Measurements from ENCODE around the gene SPTBN1.

Gene SPTBN1

DNA sequence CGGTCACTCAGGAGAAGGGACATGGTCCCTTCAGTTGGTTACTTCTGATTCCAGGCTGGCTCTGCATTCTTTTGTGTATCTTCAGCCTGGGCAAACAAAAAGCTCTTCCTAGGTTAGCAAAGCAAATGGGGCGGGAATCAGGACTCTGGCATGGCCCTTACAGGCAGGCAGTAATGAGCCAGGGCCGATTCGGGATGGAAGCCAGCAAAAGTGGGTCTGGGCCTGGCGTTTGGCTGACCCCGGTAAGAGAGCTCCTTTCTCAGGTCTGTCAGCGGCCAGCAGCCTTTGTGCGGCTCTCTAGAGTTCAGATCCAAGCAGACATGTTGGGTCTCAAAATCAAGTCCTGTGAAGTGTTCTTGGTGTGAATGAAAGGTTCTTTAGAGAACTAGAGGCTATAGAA, 185.9 kb downstream of the SPTBN1 start:
- TF ChIP-seq FOXP2 (optimal IDR thresholded peaks at IDR 0.05; ENCODE audit: control extremely low read depth, extremely low read length, insufficient read depth) (no peak), EZH2 (IDR thresholded peaks at IDR 0.05) (no peak), POLR2AphosphoS5 (IDR thresholded peaks at IDR 0.05; ENCODE audit: borderline replicate concordance, low read depth, low read length) (no peak)
- Histone ChIP-seq H3K36me3 (ENCODE audit: insufficient read depth, low read length) (peaks cover 56% of the 10 kb centered on the region), H3K9me3 (ENCODE audit: low read depth, low read length) (no peaks in the 10 kb centered on the region), H3K9ac (ENCODE audit: insufficient read length) (no peak overlapping the region), H3K4me3 (no peak overlapping the region), H3K27ac (no peak overlapping the region)
- no peak for DNase-seq (ENCODE audit: low read depth, low spot score)

DNA sequence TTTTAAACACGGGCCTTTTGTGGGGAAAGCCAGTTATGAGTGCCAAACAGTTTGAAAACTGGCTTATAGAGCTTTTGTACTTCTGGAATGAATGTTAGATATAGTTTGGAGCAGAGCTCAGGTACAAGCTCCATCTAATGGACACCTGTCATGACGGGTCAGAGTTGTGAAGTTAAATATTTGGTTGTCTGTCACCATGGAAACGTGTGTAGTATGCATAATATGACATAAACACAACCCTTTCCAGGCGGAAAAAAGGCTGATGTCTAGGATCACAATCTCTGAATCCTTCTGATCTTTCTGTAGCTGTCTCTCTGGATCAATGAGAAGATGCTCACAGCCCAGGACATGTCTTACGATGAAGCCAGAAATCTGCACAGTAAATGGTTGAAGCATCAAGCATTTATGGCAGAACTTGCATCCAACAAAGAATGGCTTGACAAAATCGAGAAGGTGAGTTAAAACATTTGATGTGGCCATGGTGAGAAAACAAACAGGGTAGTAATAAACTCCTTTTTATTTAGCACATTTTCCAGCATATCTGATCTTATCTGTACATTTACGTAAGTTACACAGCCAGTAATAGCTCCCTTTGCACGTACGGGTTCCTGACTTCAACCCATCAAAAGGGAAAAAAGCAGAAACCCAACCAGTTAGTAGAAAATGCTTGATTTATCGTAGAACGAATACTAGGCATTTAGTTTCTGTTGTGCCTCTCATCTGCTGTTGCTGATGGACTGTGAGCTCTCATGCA, 186.7 kb downstream of the SPTBN1 start:
- Histone ChIP-seq H3K4me3 (no peak overlapping the region), H3K9ac (ENCODE audit: insufficient read length) (no peak overlapping the region), H3K36me3 (ENCODE audit: insufficient read depth, low read length) (peaks cover 62% of the 10 kb centered on the region), H3K27ac (no peak overlapping the region), H3K9me3 (ENCODE audit: low read depth, low read length) (no peaks in the 10 kb centered on the region)
- no peak for DNase-seq (ENCODE audit: low read depth, low spot score)
- TF ChIP-seq FOXP2 (optimal IDR thresholded peaks at IDR 0.05; ENCODE audit: control extremely low read depth, extremely low read length, insufficient read depth), result no peak
- no peak for TF ChIP-seq EZH2 (IDR thresholded peaks at IDR 0.05)
- TF ChIP-seq POLR2AphosphoS5 (IDR thresholded peaks at IDR 0.05; ENCODE audit: borderline replicate concordance, low read depth, low read length), result no peak

DNA sequence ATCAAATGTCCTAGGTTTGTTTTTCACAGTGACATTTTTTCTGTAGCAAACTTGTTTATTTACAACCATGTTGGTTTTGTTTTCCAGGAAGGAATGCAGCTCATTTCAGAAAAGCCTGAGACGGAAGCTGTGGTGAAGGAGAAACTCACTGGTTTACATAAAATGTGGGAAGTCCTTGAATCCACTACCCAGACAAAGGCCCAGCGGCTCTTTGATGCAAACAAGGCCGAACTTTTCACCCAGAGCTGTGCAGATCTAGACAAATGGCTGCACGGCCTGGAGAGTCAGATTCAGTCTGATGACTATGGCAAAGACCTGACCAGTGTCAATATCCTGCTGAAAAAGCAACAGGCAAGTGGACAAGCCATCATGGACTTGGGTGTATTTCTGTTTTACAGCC, 188.1 kb downstream of the SPTBN1 start:
- no peak overlapping the region for H3K4me3 ChIP-seq
- H3K9me3 ChIP-seq (ENCODE audit: low read depth, low read length), result no peaks in the 10 kb centered on the region
- H3K36me3 ChIP-seq (ENCODE audit: insufficient read depth, low read length), result peaks cover 64% of the 10 kb centered on the region
- TF ChIP-seq EZH2 (IDR thresholded peaks at IDR 0.05) (no peak), FOXP2 (optimal IDR thresholded peaks at IDR 0.05; ENCODE audit: control extremely low read depth, extremely low read length, insufficient read depth) (no peak), POLR2AphosphoS5 (IDR thresholded peaks at IDR 0.05; ENCODE audit: borderline replicate concordance, low read depth, low read length) (no peak)
- no peak for DNase-seq (ENCODE audit: low read depth, low spot score)
- H3K27ac ChIP-seq, result no peak overlapping the region
- no peak overlapping the region for H3K9ac ChIP-seq (ENCODE audit: insufficient read length)

DNA sequence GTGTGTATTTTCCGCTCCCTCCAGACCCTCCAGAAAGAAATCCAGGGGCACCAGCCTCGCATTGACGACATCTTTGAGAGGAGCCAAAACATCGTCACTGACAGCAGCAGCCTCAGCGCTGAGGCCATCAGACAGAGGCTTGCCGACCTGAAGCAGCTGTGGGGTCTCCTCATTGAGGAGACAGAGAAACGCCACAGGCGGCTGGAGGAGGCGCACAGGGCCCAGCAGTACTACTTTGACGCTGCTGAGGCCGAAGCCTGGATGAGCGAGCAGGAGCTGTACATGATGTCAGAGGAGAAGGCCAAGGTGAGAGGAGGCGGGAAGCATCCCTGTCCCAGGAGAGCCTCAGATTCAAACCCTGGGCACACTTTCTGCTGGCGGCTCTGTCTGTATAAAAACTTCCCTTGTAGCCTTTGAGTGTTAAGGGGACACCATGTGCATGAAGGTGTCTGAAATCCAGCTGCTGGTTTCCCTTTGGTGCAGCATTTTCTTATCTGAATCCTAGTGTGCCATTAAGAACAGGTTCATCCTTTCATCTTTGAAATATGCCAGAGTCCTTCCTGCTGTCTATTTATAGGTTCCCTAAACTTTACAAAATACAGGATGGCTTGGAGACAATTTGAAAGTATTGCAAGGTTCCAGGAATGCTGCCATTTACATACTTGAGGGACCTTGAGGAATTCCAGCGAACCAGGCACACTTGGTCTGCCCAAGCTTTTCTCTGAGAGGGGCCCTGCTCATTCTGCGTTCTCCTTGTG, 190.2 kb downstream of the SPTBN1 start:
- Histone ChIP-seq H3K27ac (no peak overlapping the region), H3K36me3 (ENCODE audit: insufficient read depth, low read length) (peaks cover 68% of the 10 kb centered on the region), H3K9ac (ENCODE audit: insufficient read length) (no peak overlapping the region), H3K9me3 (ENCODE audit: low read depth, low read length) (no peaks in the 10 kb centered on the region), H3K4me3 (no peak overlapping the region)
- DNase-seq (ENCODE audit: low read depth, low spot score), result no peak
- no peak for TF ChIP-seq EZH2 (IDR thresholded peaks at IDR 0.05)
- no peak for TF ChIP-seq POLR2AphosphoS5 (IDR thresholded peaks at IDR 0.05; ENCODE audit: borderline replicate concordance, low read depth, low read length)
- no peak for TF ChIP-seq FOXP2 (optimal IDR thresholded peaks at IDR 0.05; ENCODE audit: control extremely low read depth, extremely low read length, insufficient read depth)

DNA sequence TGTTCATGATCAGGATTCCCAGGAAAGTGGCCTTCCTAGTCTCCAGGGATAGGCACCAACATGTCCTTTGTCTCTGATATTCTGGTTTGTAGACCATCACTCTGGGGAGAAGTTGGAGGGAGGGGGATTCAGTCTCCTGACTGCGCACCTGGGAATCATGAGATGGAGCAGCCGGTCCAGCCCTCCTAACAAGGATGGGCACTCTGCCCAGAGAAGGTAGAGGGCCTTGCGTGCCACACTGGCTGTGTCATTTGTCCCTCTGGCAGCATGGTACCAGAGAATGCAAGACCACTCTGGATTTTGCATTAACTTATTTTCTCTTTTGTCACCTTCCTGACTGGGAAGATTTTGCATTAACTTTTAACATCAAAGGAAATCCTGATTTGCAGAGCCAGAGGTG, 192.1 kb downstream of the SPTBN1 start:
- Histone ChIP-seq H3K4me3 (no peak overlapping the region), H3K36me3 (ENCODE audit: insufficient read depth, low read length) (peaks cover 72% of the 10 kb centered on the region), H3K27ac (no peak overlapping the region), H3K9me3 (ENCODE audit: low read depth, low read length) (no peaks in the 10 kb centered on the region), H3K9ac (ENCODE audit: insufficient read length) (no peak overlapping the region)
- no peak for DNase-seq (ENCODE audit: low read depth, low spot score)
- TF ChIP-seq EZH2 (IDR thresholded peaks at IDR 0.05), result no peak
- no peak for TF ChIP-seq FOXP2 (optimal IDR thresholded peaks at IDR 0.05; ENCODE audit: control extremely low read depth, extremely low read length, insufficient read depth)
- no peak for TF ChIP-seq POLR2AphosphoS5 (IDR thresholded peaks at IDR 0.05; ENCODE audit: borderline replicate concordance, low read depth, low read length)

DNA sequence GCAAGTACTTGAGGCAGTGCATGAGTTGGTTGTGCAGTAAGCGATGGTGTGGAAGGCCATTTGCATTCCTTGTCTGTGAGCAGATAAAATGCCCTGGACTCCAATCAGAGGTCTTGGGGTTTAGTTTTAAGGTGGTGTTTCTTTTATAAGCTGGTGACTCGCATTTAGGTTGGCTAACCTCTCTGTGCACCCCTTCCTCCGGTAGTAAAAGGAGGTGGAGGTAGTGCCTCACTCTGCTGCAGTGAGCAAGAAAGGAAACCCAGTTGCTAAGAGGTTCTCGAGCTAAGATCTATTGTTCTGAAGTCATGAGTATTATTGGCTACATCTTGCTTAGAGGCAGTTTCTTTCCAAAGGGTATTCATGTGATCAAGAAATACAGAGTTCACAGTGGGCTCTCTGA, 193.1 kb downstream of the SPTBN1 start:
- TF ChIP-seq POLR2AphosphoS5 (IDR thresholded peaks at IDR 0.05; ENCODE audit: borderline replicate concordance, low read depth, low read length), result no peak
- TF ChIP-seq EZH2 (IDR thresholded peaks at IDR 0.05), result no peak
- no peak for TF ChIP-seq FOXP2 (optimal IDR thresholded peaks at IDR 0.05; ENCODE audit: control extremely low read depth, extremely low read length, insufficient read depth)
- DNase-seq (ENCODE audit: low read depth, low spot score), result no peak

DNA sequence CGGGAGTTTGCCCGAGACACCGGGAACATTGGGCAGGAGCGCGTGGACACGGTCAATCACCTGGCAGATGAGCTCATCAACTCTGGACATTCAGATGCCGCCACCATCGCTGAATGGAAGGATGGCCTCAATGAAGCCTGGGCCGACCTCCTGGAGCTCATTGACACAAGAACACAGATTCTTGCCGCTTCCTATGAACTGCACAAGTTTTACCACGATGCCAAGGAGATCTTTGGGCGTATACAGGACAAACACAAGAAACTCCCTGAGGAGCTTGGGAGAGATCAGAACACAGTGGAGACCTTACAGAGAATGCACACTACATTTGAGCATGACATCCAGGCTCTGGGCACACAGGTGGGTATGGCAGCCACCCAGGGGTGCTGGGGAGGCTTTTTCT, 193.5 kb downstream of the SPTBN1 start:
- Histone ChIP-seq H3K27ac (no peak overlapping the region), H3K36me3 (ENCODE audit: insufficient read depth, low read length) (peaks cover 75% of the 10 kb centered on the region), H3K9me3 (ENCODE audit: low read depth, low read length) (no peaks in the 10 kb centered on the region), H3K4me3 (no peak overlapping the region), H3K9ac (ENCODE audit: insufficient read length) (no peak overlapping the region)
- no peak for DNase-seq (ENCODE audit: low read depth, low spot score)
- TF ChIP-seq EZH2 (IDR thresholded peaks at IDR 0.05), result no peak
- no peak for TF ChIP-seq FOXP2 (optimal IDR thresholded peaks at IDR 0.05; ENCODE audit: control extremely low read depth, extremely low read length, insufficient read depth)
- TF ChIP-seq POLR2AphosphoS5 (IDR thresholded peaks at IDR 0.05; ENCODE audit: borderline replicate concordance, low read depth, low read length), result no peak

More for the DNA sequence above, 193.1 kb downstream of the SPTBN1 start:
- Histone ChIP-seq H3K9me3 (ENCODE audit: low read depth, low read length) (no peaks in the 10 kb centered on the region), H3K27ac (no peak overlapping the region), H3K36me3 (ENCODE audit: insufficient read depth, low read length) (peaks cover 78% of the 10 kb centered on the region), H3K4me3 (no peak overlapping the region), H3K9ac (ENCODE audit: insufficient read length) (no peak overlapping the region)

DNA sequence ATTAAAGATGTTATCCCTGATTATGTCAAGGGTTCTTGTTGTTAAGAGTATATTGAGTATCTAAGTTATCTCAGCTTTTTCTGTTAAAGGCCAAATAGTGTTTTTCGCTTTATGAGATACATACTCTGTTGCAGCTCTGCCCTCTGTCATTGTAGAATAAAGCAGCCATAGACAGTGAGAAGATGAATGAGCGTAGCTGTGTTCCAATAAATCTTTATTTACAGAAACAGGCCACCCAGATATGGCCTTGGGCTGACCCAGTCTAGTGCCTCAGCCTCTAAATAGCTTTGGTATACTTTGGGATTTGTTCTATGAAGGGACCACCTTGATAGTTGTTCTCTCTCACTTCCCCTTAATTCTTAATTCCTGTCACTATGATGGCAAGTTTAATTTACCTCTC, 194.5 kb downstream of the SPTBN1 start:
- no peak overlapping the region for H3K27ac ChIP-seq
- peaks cover 75% of the 10 kb centered on the region for H3K36me3 ChIP-seq (ENCODE audit: insufficient read depth, low read length)
- TF ChIP-seq POLR2AphosphoS5 (IDR thresholded peaks at IDR 0.05; ENCODE audit: borderline replicate concordance, low read depth, low read length) (no peak), FOXP2 (optimal IDR thresholded peaks at IDR 0.05; ENCODE audit: control extremely low read depth, extremely low read length, insufficient read depth) (no peak), EZH2 (IDR thresholded peaks at IDR 0.05) (no peak)
- no peaks in the 10 kb centered on the region for H3K9me3 ChIP-seq (ENCODE audit: low read depth, low read length)
- no peak for DNase-seq (ENCODE audit: low read depth, low spot score)
- H3K9ac ChIP-seq (ENCODE audit: insufficient read length), result no peak overlapping the region
- no peak overlapping the region for H3K4me3 ChIP-seq
